ENCODE data around the gene GAB3.

DNA sequence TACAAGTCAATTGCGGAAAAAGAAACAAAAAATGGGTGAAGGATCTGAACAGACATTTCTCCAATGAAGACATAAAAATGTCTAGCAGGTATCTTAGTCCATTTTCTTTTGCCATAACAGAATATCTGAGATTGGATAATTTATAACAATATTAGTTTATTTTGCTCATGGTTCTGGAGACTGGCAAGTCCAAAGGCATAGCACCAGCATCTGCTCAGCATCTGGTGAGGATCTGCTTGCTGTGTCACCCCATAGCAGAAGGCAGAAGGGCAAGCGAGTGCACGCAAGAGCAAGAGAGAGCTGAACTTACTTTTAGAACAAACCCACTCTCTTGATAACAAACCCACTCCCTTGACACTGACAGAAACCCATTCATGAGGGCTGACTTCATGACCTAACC lies 29.7 kb downstream of the GAB3 start:
- TF ChIP-seq, protein P1, sequence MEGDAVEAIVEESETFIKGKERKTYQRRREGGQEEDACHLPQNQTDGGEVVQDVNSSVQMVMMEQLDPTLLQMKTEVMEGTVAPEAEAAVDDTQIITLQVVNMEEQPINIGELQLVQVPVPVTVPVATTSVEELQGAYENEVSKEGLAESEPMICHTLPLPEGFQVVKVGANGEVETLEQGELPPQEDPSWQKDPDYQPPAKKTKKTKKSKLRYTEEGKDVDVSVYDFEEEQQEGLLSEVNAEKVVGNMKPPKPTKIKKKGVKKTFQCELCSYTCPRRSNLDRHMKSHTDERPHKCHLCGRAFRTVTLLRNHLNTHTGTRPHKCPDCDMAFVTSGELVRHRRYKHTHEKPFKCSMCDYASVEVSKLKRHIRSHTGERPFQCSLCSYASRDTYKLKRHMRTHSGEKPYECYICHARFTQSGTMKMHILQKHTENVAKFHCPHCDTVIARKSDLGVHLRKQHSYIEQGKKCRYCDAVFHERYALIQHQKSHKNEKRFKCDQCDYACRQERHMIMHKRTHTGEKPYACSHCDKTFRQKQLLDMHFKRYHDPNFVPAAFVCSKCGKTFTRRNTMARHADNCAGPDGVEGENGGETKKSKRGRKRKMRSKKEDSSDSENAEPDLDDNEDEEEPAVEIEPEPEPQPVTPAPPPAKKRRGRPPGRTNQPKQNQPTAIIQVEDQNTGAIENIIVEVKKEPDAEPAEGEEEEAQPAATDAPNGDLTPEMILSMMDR (IDR thresholded peaks at IDR 0.05; ENCODE audit: extremely low read depth in 1 of 2, insufficient read depth in 1 of 2, low read depth in 1 of 2, low read length in 2 of 2) = no peak
- TF ChIP-seq, protein P2, sequence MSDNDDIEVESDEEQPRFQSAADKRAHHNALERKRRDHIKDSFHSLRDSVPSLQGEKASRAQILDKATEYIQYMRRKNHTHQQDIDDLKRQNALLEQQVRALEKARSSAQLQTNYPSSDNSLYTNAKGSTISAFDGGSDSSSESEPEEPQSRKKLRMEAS (IDR thresholded peaks at IDR 0.05; ENCODE audit: insufficient read depth, insufficient read length) = no peak
- TF ChIP-seq JUN (IDR thresholded peaks at IDR 0.05; ENCODE audit: borderline replicate concordance, insufficient read depth, insufficient read length, low read depth) (no peak), POLR2AphosphoS5 (IDR thresholded peaks at IDR 0.05; ENCODE audit: insufficient read depth, low read depth, low read length) (no peak), POLR2A (IDR thresholded peaks at IDR 0.05; ENCODE audit: low read depth, low read length) (no peak), GATA2 (IDR thresholded peaks at IDR 0.05; ENCODE audit: insufficient read depth, insufficient read length, low read depth, low read length) (no peak), EZH2 (IDR thresholded peaks at IDR 0.05; ENCODE audit: borderline replicate concordance, low read depth, low read length, severe bottlenecking) (no peak), FOS (IDR thresholded peaks at IDR 0.05; ENCODE audit: borderline replicate concordance, insufficient read depth, low read length) (no peak)
